ENCODE data around the gene OR4D6.

Gene OR4D6

DNA sequence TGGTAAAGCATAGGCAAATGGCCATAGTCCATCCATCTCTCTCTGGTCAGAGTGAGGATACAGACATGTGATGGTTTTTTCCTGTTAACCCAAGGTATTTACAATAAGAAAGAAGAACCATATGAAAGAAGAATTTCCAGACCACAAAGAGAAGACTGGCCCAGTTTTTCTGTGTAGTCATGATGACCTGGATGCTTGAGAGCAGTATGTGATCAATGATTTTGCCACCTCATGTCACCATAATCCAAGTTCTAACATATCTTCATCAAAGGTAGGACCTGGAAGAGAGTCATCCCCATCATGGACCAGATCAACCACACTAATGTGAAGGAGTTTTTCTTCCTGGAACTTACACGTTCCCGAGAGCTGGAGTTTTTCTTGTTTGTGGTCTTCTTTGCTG lies at the start of gene OR4D6:
OR4D6 (plus strand) TSS at position 301 of the 400 bp plus-strand sequence; CDS start at position 301, 0 bp downstream.
- no peak within 1 kb of the TSS for H3K27ac ChIP-seq
- TF ChIP-seq Cebpa-rat (IDR thresholded peaks at IDR 0.05): no peak
- no peaks in the 10 kb centered on the region for H3K9me3 ChIP-seq
- no peaks in the 10 kb centered on the region for H3K27me3 ChIP-seq
- H3K4me3 ChIP-seq: no peak within 1 kb of the TSS
- H3K4me1 ChIP-seq: no peaks in the 10 kb centered on the region; the same call in 1 of the 2 replicates
- no peak within 1 kb of the TSS for H3K4me2 ChIP-seq
- no peaks in the 10 kb centered on the region for H3K36me3 ChIP-seq
- H3K9ac ChIP-seq: no peak within 1 kb of the TSS
- H4K20me1 ChIP-seq: no peaks in the 10 kb centered on the region

DNA sequence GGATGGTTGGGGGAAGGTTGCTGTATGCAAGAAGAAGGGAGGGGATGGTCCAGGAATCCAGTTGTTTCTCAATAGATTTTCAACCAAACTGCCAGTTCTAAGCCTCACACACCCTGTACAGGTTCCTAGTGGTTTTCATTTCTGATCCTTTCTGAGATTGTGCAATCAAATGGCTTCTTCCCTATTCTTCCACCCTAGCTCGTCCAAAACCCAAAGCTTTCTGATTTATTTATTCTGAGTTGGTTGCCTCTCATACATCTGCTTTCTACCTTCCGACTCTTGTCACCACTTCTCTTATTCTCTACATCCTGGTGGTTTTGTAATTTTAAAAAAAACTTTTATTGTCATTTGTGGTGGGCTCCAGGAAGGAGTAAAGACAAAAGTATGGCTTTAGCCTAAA lies 43.1 kb upstream of the OR4D6 start:
- Histone ChIP-seq H3K9me3 (peaks cover 19% of the 10 kb centered on the region), H3K27ac (no peak overlapping the region), H3K36me3 (no peaks in the 10 kb centered on the region), H4K20me1 (no peaks in the 10 kb centered on the region), H3K4me3 (no peak overlapping the region), H3K9ac (no peak overlapping the region), H3K4me1 (no peaks in the 10 kb centered on the region), H3K4me2 (no peak overlapping the region), H3K27me3 (no peaks in the 10 kb centered on the region)
- TF ChIP-seq Cebpa-rat (IDR thresholded peaks at IDR 0.05): 0 out of 2 replicates have a peak, but pooled peaks have one; percentile 48

DNA sequence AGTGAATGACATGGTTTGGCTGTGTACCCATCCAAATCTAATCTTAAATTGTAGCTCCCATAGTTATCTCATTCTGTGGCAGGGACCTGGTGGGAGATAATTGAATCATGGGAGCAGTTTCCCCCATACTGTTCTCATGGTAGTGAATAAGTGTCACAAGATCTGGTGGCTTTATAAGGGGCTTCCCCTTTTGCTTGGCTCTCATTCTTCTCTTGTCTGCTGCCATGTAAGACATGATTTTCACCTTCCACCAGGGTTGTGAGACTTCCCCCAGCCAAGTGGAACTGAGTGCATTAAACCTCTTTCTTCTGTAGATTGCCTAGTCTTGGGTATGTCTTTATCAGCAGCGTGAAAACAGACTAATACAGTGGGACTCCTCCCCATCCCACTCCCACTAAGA lies 41.6 kb upstream of the OR4D6 start:
- H3K4me3 ChIP-seq: no peak overlapping the region
- peaks cover 4% of the 10 kb centered on the region for H3K9me3 ChIP-seq
- H4K20me1 ChIP-seq: no peaks in the 10 kb centered on the region
- H3K36me3 ChIP-seq: no peaks in the 10 kb centered on the region
- H3K27me3 ChIP-seq: no peaks in the 10 kb centered on the region
- no peak overlapping the region for H3K27ac ChIP-seq
- no peaks in the 10 kb centered on the region for H3K4me1 ChIP-seq
- TF ChIP-seq Cebpa-rat (IDR thresholded peaks at IDR 0.05): no peak
- H3K4me2 ChIP-seq: no peak overlapping the region
- H3K9ac ChIP-seq: no peak overlapping the region

DNA sequence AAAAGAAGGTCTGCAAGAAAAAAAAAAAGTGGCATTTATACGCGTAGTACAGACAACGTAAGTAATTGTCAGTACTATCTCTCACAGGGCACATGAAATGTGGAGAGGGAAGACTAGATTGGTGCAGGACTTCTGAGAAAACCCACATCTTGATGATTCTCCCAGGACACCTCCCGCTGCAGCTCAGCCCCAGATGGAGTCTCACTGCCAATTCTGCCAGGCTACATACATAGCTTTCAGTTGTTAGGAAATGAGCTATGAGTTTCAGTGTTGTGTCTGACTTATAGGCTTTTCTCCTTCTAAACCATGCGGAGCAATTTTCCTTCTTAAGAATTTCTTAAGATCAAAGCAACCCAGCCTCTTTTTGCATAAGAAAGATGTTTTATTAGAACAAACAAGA lies 40.1 kb upstream of the OR4D6 start:
- TF ChIP-seq Cebpa-rat (IDR thresholded peaks at IDR 0.05): no peak
- H3K4me2 ChIP-seq: no peak overlapping the region
- no peaks in the 10 kb centered on the region for H3K36me3 ChIP-seq

DNA sequence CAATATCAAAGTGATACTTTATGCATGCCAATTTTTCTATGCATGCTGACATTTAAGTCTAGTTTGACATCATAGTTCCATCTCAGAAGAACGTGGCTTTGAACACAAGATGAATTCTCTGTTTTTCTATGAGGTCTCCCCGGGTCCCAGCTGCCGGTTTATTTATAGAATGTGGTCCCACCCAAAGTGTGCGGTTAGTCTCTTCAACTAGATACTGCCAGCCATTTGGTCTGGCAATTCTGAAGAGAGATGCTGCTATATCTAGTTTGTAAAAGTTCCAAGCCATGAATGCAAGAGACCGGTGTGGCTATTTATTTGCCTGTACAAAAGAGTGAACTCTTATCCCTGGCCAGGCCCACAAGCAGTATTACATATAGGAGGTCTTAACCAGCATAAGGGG lies 39.7 kb upstream of the OR4D6 start:
- no peak overlapping the region for H3K27ac ChIP-seq
- no peak for TF ChIP-seq Cebpa-rat (IDR thresholded peaks at IDR 0.05)
- no peaks in the 10 kb centered on the region for H3K9me3 ChIP-seq
- H3K4me3 ChIP-seq: no peak overlapping the region
- H3K9ac ChIP-seq: no peak overlapping the region
- no peaks in the 10 kb centered on the region for H4K20me1 ChIP-seq
- H3K4me1 ChIP-seq: peaks cover under 1% of the 10 kb centered on the region
- H3K27me3 ChIP-seq: no peaks in the 10 kb centered on the region
- H3K4me2 ChIP-seq: no peak overlapping the region
- H3K36me3 ChIP-seq: no peaks in the 10 kb centered on the region

More for the DNA sequence above, 40.1 kb upstream of the OR4D6 start:
- Histone ChIP-seq H3K27ac (no peak overlapping the region), H4K20me1 (no peaks in the 10 kb centered on the region), H3K4me1 (no peaks in the 10 kb centered on the region), H3K27me3 (no peaks in the 10 kb centered on the region), H3K9ac (no peak overlapping the region), H3K9me3 (no peaks in the 10 kb centered on the region), H3K4me3 (no peak overlapping the region)

DNA sequence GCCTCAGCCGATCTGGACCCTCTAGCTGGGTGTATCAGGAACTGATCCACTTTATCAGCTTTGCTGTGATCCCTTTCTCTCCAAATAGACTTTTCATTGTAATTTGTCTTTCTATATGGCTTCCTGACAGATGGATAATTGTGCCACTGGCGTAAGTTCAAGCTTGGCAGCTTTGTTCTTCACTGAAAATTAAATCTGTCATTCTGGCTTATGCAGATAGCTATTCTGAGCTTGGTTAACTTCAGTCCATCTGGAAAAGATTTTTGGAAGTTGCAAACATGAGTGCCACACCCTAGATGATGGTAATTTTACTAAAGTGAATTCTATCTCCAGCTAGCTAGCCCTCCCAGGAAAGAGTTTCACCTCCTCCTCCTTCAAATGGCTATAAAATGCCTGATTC lies 38.6 kb upstream of the OR4D6 start:
- Histone ChIP-seq H3K9ac (no peak overlapping the region), H4K20me1 (no peaks in the 10 kb centered on the region), H3K27me3 (no peaks in the 10 kb centered on the region), H3K4me2 (no peak overlapping the region), H3K36me3 (no peaks in the 10 kb centered on the region), H3K27ac (no peak overlapping the region), H3K9me3 (no peaks in the 10 kb centered on the region), H3K4me3 (no peak overlapping the region), H3K4me1 (peaks cover 12% of the 10 kb centered on the region)
- TF ChIP-seq Cebpa-rat (IDR thresholded peaks at IDR 0.05): no peak

DNA sequence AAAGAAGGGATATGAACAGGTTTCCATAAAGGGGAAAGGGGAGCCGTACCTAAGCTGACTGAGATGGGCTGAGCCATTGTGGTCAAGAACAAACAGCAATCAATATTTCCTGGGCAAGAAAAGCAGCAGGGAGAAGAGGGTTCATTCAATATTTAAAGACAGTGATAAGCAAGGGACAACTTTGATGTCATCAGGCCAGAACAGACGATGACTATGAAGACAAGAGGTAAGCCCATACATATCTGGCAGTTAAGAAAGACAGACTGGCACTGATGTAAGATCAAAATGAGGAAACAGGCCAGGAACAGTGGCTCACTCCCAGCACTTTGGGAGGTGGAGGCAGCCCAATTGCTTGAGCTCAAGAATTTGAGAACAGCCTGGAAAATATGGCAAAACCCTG lies 32.9 kb upstream of the OR4D6 start:
- Histone ChIP-seq H3K4me3 (no peak overlapping the region), H4K20me1 (no peaks in the 10 kb centered on the region), H3K27ac (no peak overlapping the region), H3K9ac (no peak overlapping the region), H3K27me3 (no peaks in the 10 kb centered on the region), H3K4me2 (no peak overlapping the region), H3K4me1 (peaks cover 12% of the 10 kb centered on the region), H3K36me3 (no peaks in the 10 kb centered on the region), H3K9me3 (no peaks in the 10 kb centered on the region)
- no peak for TF ChIP-seq Cebpa-rat (IDR thresholded peaks at IDR 0.05)

DNA sequence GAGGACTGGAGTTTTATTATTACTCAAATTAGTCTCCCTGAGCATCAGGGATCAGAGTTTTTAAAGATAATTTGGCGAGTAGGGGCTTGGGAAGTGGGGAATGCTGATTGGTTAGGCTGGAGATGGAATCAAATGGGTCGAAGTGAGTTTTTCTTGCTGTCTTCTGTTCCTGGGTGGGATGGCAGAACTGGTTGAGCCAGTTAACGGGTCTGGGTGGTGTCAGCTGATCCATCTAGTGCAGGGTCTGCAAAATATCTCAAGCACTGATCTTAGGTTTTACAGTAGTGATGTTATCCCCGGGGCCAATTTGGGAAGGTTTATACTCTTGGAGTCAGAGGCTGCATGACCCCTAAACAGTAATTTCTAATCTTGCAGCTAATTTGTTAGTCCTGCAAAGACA lies 31.6 kb upstream of the OR4D6 start:
- Histone ChIP-seq H3K4me3 (no peak overlapping the region), H3K9me3 (no peaks in the 10 kb centered on the region), H4K20me1 (no peaks in the 10 kb centered on the region), H3K4me2 (no peak overlapping the region), H3K27me3 (no peaks in the 10 kb centered on the region), H3K27ac (no peak overlapping the region), H3K36me3 (no peaks in the 10 kb centered on the region), H3K9ac (no peak overlapping the region), H3K4me1 (peaks cover 12% of the 10 kb centered on the region)
- TF ChIP-seq Cebpa-rat (IDR thresholded peaks at IDR 0.05): no peak

DNA sequence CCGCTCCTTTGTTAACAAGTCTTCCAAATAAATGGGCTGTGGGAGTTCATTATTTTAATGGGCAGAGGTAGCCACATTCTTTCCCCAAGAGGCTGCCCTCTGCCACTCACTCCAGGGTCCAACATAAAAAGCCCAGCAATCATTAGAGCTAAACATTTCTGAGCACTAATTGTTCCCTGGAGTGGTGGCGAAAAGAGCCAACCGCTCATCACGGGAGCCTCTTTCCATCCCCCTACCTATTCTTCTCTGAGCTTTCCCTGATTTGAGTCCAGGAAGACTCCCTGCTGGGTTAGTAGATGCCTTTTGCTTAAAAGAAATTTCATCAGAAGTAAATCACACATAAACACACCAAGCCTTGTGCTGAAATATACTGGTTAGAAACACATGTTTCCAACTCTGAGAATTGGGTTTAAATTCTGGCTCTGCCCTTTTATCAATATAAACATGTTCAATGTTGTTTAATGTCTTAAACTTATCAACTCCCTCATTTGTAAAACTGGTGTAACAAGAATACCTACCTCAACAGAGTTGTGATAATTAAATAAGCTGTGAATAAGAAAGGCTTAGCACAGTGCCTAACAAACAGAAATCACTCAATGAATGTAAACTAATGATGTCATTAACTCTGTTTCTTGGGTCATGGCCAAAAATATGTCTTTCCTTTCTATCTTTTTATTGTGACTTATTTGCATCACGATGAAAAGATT lies 30.2 kb upstream of the OR4D6 start, which contains the start of gene OR5A2:
OR5A2 (minus strand) TSS at position 53 of the 707 bp plus-strand sequence. CDS start 3,460 bp downstream, outside the sequence.
- no peak within 1 kb of the TSS for H3K4me3 ChIP-seq
- no peak within 1 kb of the TSS for H3K9ac ChIP-seq

DNA sequence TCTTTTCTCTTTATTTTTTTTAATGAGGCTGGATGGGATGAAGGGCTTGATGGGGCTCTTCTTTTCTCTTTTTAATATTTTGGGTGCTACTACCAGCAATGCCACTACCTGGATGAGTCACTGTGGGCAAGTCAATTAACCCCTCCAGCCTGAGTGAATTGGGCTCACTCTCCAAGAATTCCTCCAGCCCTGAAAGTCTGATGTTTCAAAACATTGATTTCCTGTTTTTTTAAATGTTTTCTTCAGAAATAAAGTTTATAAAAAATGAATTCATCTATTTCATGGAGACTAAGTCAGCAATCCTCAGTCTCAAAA lies 29.7 kb upstream of the OR4D6 start:
- Histone ChIP-seq H3K36me3 (no peaks in the 10 kb centered on the region), H3K4me2 (no peak overlapping the region), H3K4me1 (peaks cover 11% of the 10 kb centered on the region), H3K9me3 (no peaks in the 10 kb centered on the region), H3K9ac (no peak overlapping the region), H3K27me3 (no peaks in the 10 kb centered on the region), H3K4me3 (no peak overlapping the region), H3K27ac (no peak overlapping the region), H4K20me1 (no peaks in the 10 kb centered on the region)
- TF ChIP-seq Cebpa-rat (IDR thresholded peaks at IDR 0.05): no peak

More for the DNA sequence above, 30.2 kb upstream of the OR4D6 start, which contains the start of gene OR5A2:
- H3K4me1 ChIP-seq: peaks cover 12% of the 10 kb centered on the region
- H3K27ac ChIP-seq: no peak within 1 kb of the TSS
- H3K27me3 ChIP-seq: no peaks in the 10 kb centered on the region
- no peak for TF ChIP-seq Cebpa-rat (IDR thresholded peaks at IDR 0.05)
- no peaks in the 10 kb centered on the region for H3K36me3 ChIP-seq
- no peaks in the 10 kb centered on the region for H4K20me1 ChIP-seq
- H3K9me3 ChIP-seq: no peaks in the 10 kb centered on the region
- H3K4me2 ChIP-seq: no peak within 1 kb of the TSS
